NB4 (cell line): ENCODE results near the gene PPP1R16B.

Experiments
- DNase-seq: peaks from one replicate; pipeline ENCODE4 v3.0.0; 2010; ENCODE audit warnings: low read depth
- H3K4me3 ChIP-seq: one replicate; pipeline ENCODE4 v1.5.1; 2011; ENCODE audit warnings: mild to moderate bottlenecking, low read depth, low read length, moderate library complexity
- MYC ChIP-seq: IDR thresholded peaks from 2 replicates; pipeline ENCODE4 v1.6.1; 2011; ENCODE audit warnings: low read depth, low read length
- POLR2A ChIP-seq: IDR thresholded peaks from 2 replicates; pipeline ENCODE4 v1.6.1; 2011; ENCODE audit warnings: mild to moderate bottlenecking; ENCODE audit not compliant: insufficient read length; ENCODE audit errors: extremely low read depth
- TF ChIP-seq, protein P1 (sequence below): IDR thresholded peaks from 2 replicates; pipeline ENCODE4 v1.6.1; 2011; ENCODE audit warnings: low read depth, low read length
- TF ChIP-seq, protein P2 (sequence below): IDR thresholded peaks from one replicate; pipeline ENCODE4 v1.5.1; 2012; ENCODE audit warnings: low read depth, low read length

The PPP1R16B gene

DNA sequence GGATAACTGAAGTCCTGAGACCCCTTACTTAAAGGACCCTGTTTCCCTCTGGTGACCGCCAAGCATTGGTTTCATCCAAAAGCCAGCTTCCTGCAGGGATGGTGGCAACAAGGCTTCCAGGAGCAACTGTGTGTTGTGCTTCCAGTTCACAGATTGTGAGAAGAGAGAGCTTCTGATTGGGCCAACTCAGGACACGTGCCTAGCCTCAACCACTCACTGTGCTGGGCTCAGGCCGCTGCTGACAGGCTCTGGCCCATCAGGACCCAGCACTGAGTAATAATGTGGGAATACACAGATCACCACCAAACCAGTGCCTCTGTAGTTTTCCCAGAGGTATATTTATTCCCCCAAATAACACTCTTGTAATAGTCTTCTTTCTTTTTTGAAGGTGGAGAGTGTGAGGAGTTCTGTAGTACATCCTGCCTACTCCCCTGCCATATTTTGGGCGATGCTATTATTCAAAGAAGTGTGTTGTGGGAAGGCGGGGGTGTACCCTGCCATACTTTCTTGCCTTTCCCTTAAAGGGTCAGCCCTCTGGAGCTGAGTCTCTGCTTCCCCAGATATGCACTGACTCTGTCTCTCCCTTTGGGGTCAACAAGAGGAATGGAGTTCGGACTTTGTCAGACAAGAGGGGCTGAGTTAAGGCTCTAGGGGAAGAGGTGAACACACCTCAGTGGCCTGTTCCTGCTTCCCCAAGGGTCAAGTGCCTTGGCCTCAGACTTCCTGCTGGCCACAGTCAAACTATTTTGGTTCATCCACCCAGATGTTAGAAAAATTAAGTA lies 23.2 kb downstream of the PPP1R16B start:
- no peak for TF ChIP-seq POLR2A
- TF ChIP-seq MYC = no peak
- TF ChIP-seq, protein P1, sequence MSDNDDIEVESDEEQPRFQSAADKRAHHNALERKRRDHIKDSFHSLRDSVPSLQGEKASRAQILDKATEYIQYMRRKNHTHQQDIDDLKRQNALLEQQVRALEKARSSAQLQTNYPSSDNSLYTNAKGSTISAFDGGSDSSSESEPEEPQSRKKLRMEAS = no peak
- no peak for DNase-seq

DNA sequence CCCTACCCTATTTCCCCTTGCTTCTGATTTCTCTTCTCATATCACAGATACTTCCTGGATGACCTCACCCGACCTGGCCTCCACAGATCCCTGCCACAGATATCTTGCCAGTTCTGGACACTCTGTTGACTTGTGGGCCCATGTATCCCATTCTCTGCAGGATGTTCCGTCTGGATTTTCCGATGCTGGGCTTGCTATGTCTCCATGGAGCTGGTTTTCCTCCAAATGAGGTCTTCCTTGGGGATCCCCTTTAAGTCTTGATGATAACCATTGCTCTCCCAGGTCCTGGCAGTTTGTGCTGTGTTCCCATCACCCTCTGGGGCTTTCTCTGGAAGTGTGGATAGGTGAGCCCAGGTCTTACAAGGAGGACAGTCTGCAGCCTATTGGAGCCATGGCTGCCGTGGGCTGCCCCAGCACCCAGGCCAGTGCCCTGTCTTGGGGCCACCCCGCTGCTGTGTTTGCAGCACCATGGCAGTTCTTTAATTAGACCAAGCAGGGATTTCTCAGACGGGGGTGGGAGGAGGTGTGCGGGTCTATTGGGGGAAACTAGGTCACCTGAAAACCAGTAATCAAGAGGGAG lies 23.9 kb downstream of the PPP1R16B start:
- no peak for DNase-seq
- TF ChIP-seq, protein P2, sequence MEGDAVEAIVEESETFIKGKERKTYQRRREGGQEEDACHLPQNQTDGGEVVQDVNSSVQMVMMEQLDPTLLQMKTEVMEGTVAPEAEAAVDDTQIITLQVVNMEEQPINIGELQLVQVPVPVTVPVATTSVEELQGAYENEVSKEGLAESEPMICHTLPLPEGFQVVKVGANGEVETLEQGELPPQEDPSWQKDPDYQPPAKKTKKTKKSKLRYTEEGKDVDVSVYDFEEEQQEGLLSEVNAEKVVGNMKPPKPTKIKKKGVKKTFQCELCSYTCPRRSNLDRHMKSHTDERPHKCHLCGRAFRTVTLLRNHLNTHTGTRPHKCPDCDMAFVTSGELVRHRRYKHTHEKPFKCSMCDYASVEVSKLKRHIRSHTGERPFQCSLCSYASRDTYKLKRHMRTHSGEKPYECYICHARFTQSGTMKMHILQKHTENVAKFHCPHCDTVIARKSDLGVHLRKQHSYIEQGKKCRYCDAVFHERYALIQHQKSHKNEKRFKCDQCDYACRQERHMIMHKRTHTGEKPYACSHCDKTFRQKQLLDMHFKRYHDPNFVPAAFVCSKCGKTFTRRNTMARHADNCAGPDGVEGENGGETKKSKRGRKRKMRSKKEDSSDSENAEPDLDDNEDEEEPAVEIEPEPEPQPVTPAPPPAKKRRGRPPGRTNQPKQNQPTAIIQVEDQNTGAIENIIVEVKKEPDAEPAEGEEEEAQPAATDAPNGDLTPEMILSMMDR = no peak

More for the DNA sequence above, 23.2 kb downstream of the PPP1R16B start:
- no peak overlapping the region for H3K4me3 ChIP-seq

DNA sequence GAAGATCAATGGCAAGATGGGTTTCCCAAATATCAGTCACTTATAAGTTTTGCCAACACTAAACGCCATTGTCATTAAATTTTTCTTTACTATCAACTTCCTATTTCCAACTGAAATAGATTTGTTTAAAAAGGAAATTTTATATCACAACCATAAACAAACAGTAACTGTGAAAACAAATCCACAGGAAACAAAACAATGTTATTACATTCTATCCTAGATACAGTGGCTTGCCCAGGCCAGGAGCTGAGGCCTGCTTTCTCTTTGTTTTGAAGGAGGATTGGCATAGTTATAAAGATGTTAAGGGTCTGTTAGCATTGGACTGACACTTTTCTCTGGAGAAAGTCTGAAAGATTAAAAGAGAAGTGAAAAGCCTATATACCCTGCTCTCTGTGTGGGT lies 24.9 kb downstream of the PPP1R16B start:
- TF ChIP-seq, protein P1 = no peak
- TF ChIP-seq, protein P2 = no peak
- no peak for TF ChIP-seq MYC
- no peak for TF ChIP-seq POLR2A
- no peak for DNase-seq
- H3K4me3 ChIP-seq = no peak overlapping the region

More for the DNA sequence above, 23.9 kb downstream of the PPP1R16B start:
- H3K4me3 ChIP-seq = no peak overlapping the region

DNA sequence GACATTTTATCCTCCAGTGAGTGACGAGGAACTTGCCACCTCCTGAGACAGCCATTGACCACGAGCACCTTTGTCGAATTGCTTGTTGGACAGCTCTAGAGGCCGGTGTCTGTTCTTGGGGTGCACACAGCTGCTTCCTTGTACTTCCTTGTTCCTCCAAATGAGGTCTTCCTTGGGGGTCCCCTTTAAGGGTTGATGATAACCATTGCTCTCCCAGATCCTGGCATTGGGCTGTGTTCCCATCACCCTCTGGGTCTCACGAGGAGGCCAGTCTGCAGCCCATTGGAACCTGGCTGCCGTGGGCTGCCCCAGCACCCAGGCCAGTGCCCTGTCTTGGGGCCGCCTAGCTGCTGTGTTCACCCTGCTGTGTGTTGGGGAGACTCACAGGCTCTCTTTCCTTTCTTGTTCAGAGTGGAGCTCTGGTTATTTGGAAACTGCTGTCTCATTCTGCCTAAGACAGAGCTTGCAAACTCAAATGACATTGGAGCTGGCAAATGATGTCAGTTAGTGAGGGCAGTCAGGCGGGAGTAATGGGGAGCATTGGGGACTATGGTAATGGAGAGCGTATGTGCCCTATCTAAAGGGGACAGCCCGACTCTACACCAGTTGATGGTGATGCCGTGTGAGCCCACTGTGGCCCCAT lies 25.7 kb downstream of the PPP1R16B start:
- no peak overlapping the region for H3K4me3 ChIP-seq
- TF ChIP-seq POLR2A = no peak
- TF ChIP-seq, protein P1 = no peak
- TF ChIP-seq, protein P2 = no peak
- TF ChIP-seq MYC = no peak

DNA sequence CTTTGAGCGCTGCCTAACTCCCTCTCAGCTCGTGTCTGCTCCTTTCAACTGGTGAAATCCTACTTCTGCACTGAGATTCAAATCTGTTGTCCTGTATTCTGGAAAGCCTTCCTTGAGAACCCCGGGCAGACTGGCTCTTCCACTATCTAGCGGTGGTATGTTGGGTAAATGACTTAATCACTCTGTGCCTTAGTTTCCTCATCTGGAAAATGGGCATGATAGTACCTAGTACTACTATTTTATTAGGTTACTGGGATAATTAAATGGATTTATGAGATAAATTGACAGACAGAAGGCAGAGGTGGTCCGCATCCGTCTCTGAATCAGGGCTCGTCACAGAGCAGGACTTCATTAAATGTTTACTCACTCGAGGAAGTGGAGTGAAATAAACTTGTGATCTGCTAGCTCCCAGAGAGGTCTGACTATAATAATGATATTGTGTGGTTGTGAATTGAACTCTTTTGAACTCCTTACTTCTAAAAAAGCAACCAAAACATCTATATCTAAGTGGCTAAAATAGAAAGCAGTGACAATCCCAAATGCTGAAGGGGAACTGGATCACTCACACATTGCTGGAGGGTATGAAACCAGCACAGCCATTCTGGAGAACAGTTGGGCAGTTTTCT lies 26.6 kb downstream of the PPP1R16B start:
- no peak for DNase-seq
- no peak overlapping the region for H3K4me3 ChIP-seq
- TF ChIP-seq POLR2A (no peak), MYC (no peak)
- TF ChIP-seq, protein P1 = no peak
- TF ChIP-seq, protein P2 = no peak

More for the DNA sequence above, 25.7 kb downstream of the PPP1R16B start:
- DNase-seq = no peak
